Fibroblast of peridontal ligament (primary cell): Measurements from ENCODE around the gene RBL1.

Source experiments
- DNase-seq: peaks from one replicate; pipeline ENCODE4 v3.0.0-alpha.2; 2010; ENCODE audit errors: extremely low read depth

The RBL1 gene

GRCh38 chr20:36950414-36951197, 145.2 kb downstream of the RBL1 start:
- peak; percentile 45 for DNase-seq
